H1 (cell line): ENCODE data around the gene THBS1. TPM values are rescaled to one million over a fixed set of nuclear protein-coding genes. Genes with fewer than 3 reads are reported as not detected.

ENCODE experiments used
- CBX5 ChIP-seq: fragments of 300-800, 300-1000 bp; sonication (generic); IDR thresholded peaks from 2 replicates; pipeline ENCODE4 v1.7.1; 2016; ENCODE audit warnings: antibody characterized with exemption, low read length, low read depth
- MAX ChIP-seq: IDR thresholded peaks from 2 replicates; pipeline ENCODE4 v1.6.1; 2012; ENCODE audit warnings: inconsistent platforms
- RXRA ChIP-seq: IDR thresholded peaks from 2 replicates; pipeline ENCODE4 v1.6.1; 2011; ENCODE audit warnings: low read depth, mild to moderate bottlenecking, low read length, moderate library complexity; ENCODE audit not compliant: insufficient read depth
- polyA plus RNA-seq, 7 experiments: library from polyadenylated mRNA; depleted of rRNA in 3 of 7; stranded (reverse) in 5 of 7; unstranded in 2 of 7; fragments of >200 nt in 5 of 7; fragments of 200-250 nt in 2 of 7; gene quantifications; 1 replicate in 5 of 7; 2 replicates in 1 of 7; 4 replicates in 1 of 7; pipeline versions ENCODE4 v1.2.1 to v1.2.3, GENCODE V29; 2011 to 2013; ENCODE audit warnings: missing spikeins in 2 of 7, mixed read lengths in 2 of 7
- total RNA-seq: library from RNA; stranded (reverse); fragmentation: NEBNext Ultra II Directional; extraction: Animal tissue kit (Norgen Biotek cat#: 25700); gene quantifications from 2 replicates; pipeline ENCODE4 v1.2.1, GENCODE V29; 2021

The THBS1 gene
- total and polyA plus RNA-seq, 2 of the 8 experiments (the other 6 are each of a cell fraction or from before 2014, with no cell fraction given): 10.3 to 63.3 TPM

DNA sequence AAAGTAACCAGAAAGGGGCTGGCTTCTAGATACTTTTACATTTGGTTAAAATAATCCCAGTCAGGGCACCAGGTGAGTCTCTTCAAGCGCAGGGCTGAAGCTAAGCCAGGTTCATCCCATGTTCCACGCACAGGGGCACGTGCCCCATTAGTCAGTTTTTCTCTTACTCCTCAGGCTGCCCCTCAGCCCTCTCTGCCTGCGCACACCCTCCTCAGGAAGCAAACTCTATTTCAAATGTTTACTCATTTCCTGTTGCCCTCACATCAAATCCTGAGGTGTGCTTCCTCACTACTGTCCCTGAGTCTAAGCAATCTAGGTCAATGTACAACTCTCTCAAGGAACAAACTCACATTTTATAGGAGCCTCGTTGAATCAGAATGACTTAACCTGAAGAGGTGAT, 48.5 kb downstream of the THBS1 start (continued):
- TF ChIP-seq RXRA: no peak
- TF ChIP-seq CBX5: no peak
- TF ChIP-seq MAX: no peak
